AG04449 (cell line): Measurements from ENCODE around the gene ANKRD12.

Source experiments
- CTCF ChIA-PET: fragments of 350-600 bp; formaldehyde crosslinking; extraction: SDS; loops from one replicate; lab custom pipeline; 2021; ENCODE audit warnings: antibody characterized with exemption; lab: Yijun Ruan, JAX
- POLR2A ChIA-PET: fragments of 400-600, 350-600 bp; formaldehyde crosslinking; extraction: SDS; loops from one replicate; lab custom pipeline; 2020; ENCODE audit warnings: antibody characterized with exemption, inconsistent platforms; lab: Yijun Ruan, JAX
- DNase-seq: peaks from one replicate; pipeline ENCODE4 v3.0.0-alpha.2; 2010; ENCODE audit warnings: low read depth, low spot score
- H3K4me3 ChIP-seq: 2 replicates; pipeline ENCODE4 v1.5.1; 2011; ENCODE audit warnings: low read depth, mild to moderate bottlenecking, control low read depth, low read length
- CTCF ChIP-seq: IDR thresholded peaks from one replicate; pipeline ENCODE4 v1.5.1; 2011; ENCODE audit warnings: mild to moderate bottlenecking, moderate library complexity, low read length, control low read depth, inconsistent platforms; ENCODE audit not compliant: insufficient read depth; ENCODE audit errors: missing control alignments

Gene ANKRD12

GRCh38 chr18:9232977-9233376 lies 96.4 kb downstream of the ANKRD12 start:
- TF ChIP-seq CTCF, result no peak
- ChIA-PET CTCF (no interaction called here), POLR2A (no interaction called here)
- H3K4me3 ChIP-seq, result no peak overlapping the region
- DNase-seq, result no peak

- TF ChIP-seq CTCF, result no peak
- ChIA-PET POLR2A (no interaction called here), CTCF (no interaction called here)
- DNase-seq, result no peak
- H3K4me3 ChIP-seq, result no peak overlapping the region
Measured at GRCh38 chr18:9233771-9234440, 97.3 kb downstream of the ANKRD12 start.

- CTCF ChIA-PET, result no interaction called here
- POLR2A ChIA-PET, result no interaction called here
- TF ChIP-seq CTCF, result no peak
- DNase-seq, result no peak
- H3K4me3 ChIP-seq, result no peak overlapping the region
Measured at GRCh38 chr18:9234528-9234927, 97.9 kb downstream of the ANKRD12 start.

GRCh38 chr18:9237981-9238380 lies 101.4 kb downstream of the ANKRD12 start:
- H3K4me3 ChIP-seq, result no peak overlapping the region
- POLR2A ChIA-PET, result no interaction called here
- TF ChIP-seq CTCF, result no peak
- no peak for DNase-seq
- CTCF ChIA-PET, result no interaction called here

- CTCF ChIA-PET, result no interaction called here
- no peak for TF ChIP-seq CTCF
- POLR2A ChIA-PET, result no interaction called here
- no peak overlapping the region for H3K4me3 ChIP-seq
- DNase-seq, result no peak
Measured at GRCh38 chr18:9239720-9240119, 103.1 kb downstream of the ANKRD12 start.

GRCh38 chr18:9240270-9240669 lies 103.7 kb downstream of the ANKRD12 start:
- ChIA-PET POLR2A (no interaction called here), CTCF (no interaction called here)
- no peak overlapping the region for H3K4me3 ChIP-seq
- no peak for TF ChIP-seq CTCF
- no peak for DNase-seq
